HEK293 (cell line): ENCODE measurements around the gene HSD17B2.

Experiments used
- ZNF184 ChIP-seq: fragments of 450-650 bp; IDR thresholded peaks from 2 replicates; pipeline ENCODE4 v1.5.1; 2018; ENCODE audit warnings: missing biosample characterization, mild to moderate bottlenecking, missing genetic modification characterization
- TF ChIP-seq, protein P1 (sequence below): fragments of 450-650 bp; formaldehyde crosslinking; IDR thresholded peaks from 2 replicates; pipeline ENCODE4 v1.5.1; 2016; ENCODE audit warnings: missing biosample characterization, missing genetic modification characterization
- TF ChIP-seq, protein P2 (sequence below): fragments of 450-650 bp; formaldehyde crosslinking; IDR thresholded peaks from 2 replicates; pipeline ENCODE4 v1.5.1; 2016; ENCODE audit warnings: missing biosample characterization, missing genetic modification characterization
- TF ChIP-seq, protein P3 (sequence below): fragments of 450-650 bp; formaldehyde crosslinking; IDR thresholded peaks from 2 replicates; pipeline ENCODE4 v1.5.1; 2016; ENCODE audit warnings: missing biosample characterization, missing genetic modification characterization

DNA sequence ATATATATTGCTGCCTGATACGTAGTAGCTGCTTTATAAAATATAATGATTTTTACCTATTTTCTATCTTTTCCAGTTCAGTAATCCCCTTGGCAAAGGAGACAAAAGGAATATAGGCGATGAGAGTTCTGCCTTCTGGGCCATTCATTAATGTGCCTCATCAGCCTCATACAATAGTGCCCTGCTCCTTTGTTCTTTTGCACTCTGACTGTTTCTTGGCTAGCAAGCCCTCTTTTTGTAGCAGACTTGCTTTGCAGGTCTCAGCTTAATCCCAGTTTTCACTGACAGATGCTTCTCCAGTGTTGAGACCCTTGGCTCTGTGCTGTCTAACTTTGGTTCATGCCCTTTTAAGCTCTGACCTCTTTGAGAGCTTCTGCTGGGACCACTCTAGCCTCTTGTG lies 10.4 kb downstream of the HSD17B2 start:
- TF ChIP-seq, protein P1, sequence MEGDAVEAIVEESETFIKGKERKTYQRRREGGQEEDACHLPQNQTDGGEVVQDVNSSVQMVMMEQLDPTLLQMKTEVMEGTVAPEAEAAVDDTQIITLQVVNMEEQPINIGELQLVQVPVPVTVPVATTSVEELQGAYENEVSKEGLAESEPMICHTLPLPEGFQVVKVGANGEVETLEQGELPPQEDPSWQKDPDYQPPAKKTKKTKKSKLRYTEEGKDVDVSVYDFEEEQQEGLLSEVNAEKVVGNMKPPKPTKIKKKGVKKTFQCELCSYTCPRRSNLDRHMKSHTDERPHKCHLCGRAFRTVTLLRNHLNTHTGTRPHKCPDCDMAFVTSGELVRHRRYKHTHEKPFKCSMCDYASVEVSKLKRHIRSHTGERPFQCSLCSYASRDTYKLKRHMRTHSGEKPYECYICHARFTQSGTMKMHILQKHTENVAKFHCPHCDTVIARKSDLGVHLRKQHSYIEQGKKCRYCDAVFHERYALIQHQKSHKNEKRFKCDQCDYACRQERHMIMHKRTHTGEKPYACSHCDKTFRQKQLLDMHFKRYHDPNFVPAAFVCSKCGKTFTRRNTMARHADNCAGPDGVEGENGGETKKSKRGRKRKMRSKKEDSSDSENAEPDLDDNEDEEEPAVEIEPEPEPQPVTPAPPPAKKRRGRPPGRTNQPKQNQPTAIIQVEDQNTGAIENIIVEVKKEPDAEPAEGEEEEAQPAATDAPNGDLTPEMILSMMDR (tag by site-specific recombination): no peak
- TF ChIP-seq, protein P2, sequence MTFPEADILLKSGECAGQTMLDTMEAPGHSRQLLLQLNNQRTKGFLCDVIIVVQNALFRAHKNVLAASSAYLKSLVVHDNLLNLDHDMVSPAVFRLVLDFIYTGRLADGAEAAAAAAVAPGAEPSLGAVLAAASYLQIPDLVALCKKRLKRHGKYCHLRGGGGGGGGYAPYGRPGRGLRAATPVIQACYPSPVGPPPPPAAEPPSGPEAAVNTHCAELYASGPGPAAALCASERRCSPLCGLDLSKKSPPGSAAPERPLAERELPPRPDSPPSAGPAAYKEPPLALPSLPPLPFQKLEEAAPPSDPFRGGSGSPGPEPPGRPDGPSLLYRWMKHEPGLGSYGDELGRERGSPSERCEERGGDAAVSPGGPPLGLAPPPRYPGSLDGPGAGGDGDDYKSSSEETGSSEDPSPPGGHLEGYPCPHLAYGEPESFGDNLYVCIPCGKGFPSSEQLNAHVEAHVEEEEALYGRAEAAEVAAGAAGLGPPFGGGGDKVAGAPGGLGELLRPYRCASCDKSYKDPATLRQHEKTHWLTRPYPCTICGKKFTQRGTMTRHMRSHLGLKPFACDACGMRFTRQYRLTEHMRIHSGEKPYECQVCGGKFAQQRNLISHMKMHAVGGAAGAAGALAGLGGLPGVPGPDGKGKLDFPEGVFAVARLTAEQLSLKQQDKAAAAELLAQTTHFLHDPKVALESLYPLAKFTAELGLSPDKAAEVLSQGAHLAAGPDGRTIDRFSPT (tag by site-specific recombination): no peak
- TF ChIP-seq ZNF184 (tag by site-specific recombination): no peak
- TF ChIP-seq, protein P3, sequence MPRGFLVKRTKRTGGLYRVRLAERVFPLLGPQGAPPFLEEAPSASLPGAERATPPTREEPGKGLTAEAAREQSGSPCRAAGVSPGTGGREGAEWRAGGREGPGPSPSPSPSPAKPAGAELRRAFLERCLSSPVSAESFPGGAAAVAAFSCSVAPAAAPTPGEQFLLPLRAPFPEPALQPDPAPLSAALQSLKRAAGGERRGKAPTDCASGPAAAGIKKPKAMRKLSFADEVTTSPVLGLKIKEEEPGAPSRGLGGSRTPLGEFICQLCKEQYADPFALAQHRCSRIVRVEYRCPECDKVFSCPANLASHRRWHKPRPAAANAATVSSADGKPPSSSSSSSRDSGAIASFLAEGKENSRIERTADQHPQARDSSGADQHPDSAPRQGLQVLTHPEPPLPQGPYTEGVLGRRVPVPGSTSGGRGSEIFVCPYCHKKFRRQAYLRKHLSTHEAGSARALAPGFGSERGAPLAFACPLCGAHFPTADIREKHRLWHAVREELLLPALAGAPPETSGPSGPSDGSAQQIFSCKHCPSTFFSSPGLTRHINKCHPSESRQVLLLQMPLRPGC (tag by site-specific recombination): no peak
